ENCODE measurements around the gene TWIST1.

DNA sequence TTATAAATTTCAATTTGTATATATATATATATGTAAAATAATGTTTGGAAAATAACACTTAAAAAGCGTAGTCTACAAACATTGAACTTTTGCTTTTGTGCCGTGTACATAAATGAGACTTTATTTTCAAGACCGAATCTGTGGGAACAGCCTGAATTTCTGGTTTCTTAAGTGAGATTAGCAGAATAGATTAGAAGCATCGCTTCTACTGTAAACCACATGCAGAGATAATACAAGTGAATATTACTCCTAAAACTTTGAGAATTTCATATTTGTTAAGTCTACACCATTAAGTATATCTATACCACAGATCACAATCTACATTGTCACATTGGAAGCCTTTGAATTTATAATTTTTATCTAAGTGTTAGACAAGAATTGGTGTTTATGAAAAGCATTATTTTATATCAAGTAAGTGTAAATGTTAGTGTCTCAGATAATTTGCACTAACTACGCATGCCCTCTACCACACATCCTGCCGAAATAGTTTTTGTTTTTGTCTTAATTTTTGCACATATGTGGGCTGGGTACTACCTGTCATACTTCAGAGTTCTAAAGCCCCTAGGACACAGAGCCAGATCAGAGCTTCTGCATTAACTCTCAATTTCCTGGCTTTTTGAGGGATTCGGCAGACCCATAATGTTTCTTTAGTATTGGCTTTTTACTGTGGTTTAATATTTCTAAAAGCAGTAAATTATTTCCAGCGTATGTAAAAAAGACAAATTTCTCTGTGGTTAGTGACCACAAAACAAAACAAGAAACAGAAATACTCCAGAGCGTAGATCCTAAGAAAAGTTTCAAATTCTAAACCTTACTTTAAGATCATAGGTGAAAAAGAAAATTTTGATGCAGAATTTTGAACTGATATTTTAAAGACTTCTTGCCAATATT, 20.0 kb downstream of the TWIST1 start:
- no peak for TF ChIP-seq EZH2 (IDR thresholded peaks at IDR 0.05; ENCODE audit: low read depth, unreplicated experiment)
- TF ChIP-seq, protein P1, sequence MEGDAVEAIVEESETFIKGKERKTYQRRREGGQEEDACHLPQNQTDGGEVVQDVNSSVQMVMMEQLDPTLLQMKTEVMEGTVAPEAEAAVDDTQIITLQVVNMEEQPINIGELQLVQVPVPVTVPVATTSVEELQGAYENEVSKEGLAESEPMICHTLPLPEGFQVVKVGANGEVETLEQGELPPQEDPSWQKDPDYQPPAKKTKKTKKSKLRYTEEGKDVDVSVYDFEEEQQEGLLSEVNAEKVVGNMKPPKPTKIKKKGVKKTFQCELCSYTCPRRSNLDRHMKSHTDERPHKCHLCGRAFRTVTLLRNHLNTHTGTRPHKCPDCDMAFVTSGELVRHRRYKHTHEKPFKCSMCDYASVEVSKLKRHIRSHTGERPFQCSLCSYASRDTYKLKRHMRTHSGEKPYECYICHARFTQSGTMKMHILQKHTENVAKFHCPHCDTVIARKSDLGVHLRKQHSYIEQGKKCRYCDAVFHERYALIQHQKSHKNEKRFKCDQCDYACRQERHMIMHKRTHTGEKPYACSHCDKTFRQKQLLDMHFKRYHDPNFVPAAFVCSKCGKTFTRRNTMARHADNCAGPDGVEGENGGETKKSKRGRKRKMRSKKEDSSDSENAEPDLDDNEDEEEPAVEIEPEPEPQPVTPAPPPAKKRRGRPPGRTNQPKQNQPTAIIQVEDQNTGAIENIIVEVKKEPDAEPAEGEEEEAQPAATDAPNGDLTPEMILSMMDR (conservative IDR thresholded peaks at IDR 0.05; ENCODE audit: low read depth in 2 of 2) = no peak
- TF ChIP-seq CREB1 (CRISPR knock-in tag; IDR thresholded peaks at IDR 0.05; ENCODE audit: low read depth) = no peak
- TF ChIP-seq ZNF331 (CRISPR knock-in tag; IDR thresholded peaks at IDR 0.05; ENCODE audit: low read depth) = no peak
- no peak for TF ChIP-seq EZH2phosphoT487 (IDR thresholded peaks at IDR 0.05; ENCODE audit: unreplicated experiment)
- TF ChIP-seq POLR2AphosphoS5 (IDR thresholded peaks at IDR 0.05; ENCODE audit: low read depth) = no peak

Data from GM23338 (cell line).